Urinary bladder (tissue), 4 donors: ENCODE results near the gene ABCF2. TPM values are rescaled to one million over a fixed set of nuclear protein-coding genes. Genes with fewer than 3 reads are reported as not detected.
A peak's percentile ranks its signal among the peaks of the same experiment; 100 is the strongest.

Experiments
- DNase-seq: peaks from one replicate; pipeline ENCODE4 v3.0.0-alpha.2; 2015; ENCODE audit errors: extremely low spot score
- H3K27ac ChIP-seq: one replicate; pipeline ENCODE4 v1.5.1; 2013; ENCODE audit warnings: low read depth, mild to moderate bottlenecking, moderate library complexity
- H3K36me3 ChIP-seq: one replicate; pipeline ENCODE4 v1.6.1; 2013; ENCODE audit warnings: mild to moderate bottlenecking, moderate library complexity; ENCODE audit not compliant: insufficient read depth
- H3K4me1 ChIP-seq: one replicate; pipeline ENCODE4 v1.6.1; 2013; ENCODE audit warnings: mild to moderate bottlenecking, moderate library complexity; ENCODE audit not compliant: insufficient read depth
- H3K4me3 ChIP-seq: one replicate; pipeline ENCODE4 v1.5.1; 2013; ENCODE audit warnings: low read depth, low read length
- WGBS: extraction: QIAGEN DNeasy Blood & Tissue Kit; methylation state at CpG from one replicate; pipeline ENCODE4 v1.1.7; 2013; 5-methylcytosine and 5-hydroxymethylcytosine counted together
- polyA plus RNA-seq: library from polyadenylated mRNA; stranded (reverse); fragments of 200-250 nt; gene quantifications from one replicate; pipeline ENCODE4 v1.2.3, GENCODE V29; 2013
- total RNA-seq: library from RNA; depleted of rRNA; stranded (reverse); fragments of >200 nt; gene quantifications from one replicate; pipeline ENCODE4 v1.2.3, GENCODE V29; 2014
- donor health status: healthy with polysubstance abuse.
- donor health status: healthy.

Gene ABCF2
- total and polyA plus RNA-seq, 2 donors = 14.1 to 29.6 TPM

GRCh38 chr7:151260883-151261282 lies 33.9 kb upstream of the ABCF2 start:
- Histone ChIP-seq H3K36me3 (no peaks in the 10 kb centered on the region), H3K27ac (no peak overlapping the region), H3K4me1 (no peaks in the 10 kb centered on the region), H3K4me3 (no peak overlapping the region)
- WGBS = 79% methylated on average over 8 of the region's 8 CpGs
- DNase-seq = no peak

- H3K4me3 ChIP-seq = no peak overlapping the region
- no peaks in the 10 kb centered on the region for H3K36me3 ChIP-seq
- DNase-seq = no peak
- no peaks in the 10 kb centered on the region for H3K4me1 ChIP-seq
- whole genome bisulfite sequencing = 96% methylated on average over 11 of the region's 11 CpGs
- H3K27ac ChIP-seq = no peak overlapping the region
Observed at GRCh38 chr7:151260471-151260870, 33.5 kb upstream of the ABCF2 start.

- no peaks in the 10 kb centered on the region for H3K36me3 ChIP-seq
- no peaks in the 10 kb centered on the region for H3K4me1 ChIP-seq
- H3K27ac ChIP-seq = no peak overlapping the region
- WGBS = 96% methylated on average over 7 of the region's 7 CpGs
- no peak overlapping the region for H3K4me3 ChIP-seq
- DNase-seq = no peak
Observed at GRCh38 chr7:151257990-151258389, 31.0 kb upstream of the ABCF2 start.

GRCh38 chr7:151256410-151257045 lies 29.5 kb upstream of the ABCF2 start:
- H3K27ac ChIP-seq = no peak overlapping the region
- H3K4me1 ChIP-seq = no peaks in the 10 kb centered on the region
- no peaks in the 10 kb centered on the region for H3K36me3 ChIP-seq
- no peak overlapping the region for H3K4me3 ChIP-seq
- WGBS = 56% methylated on average over 16 of the region's 16 CpGs
- DNase-seq = no peak

GRCh38 chr7:151255390-151255789 lies 28.4 kb upstream of the ABCF2 start:
- WGBS = 69% methylated on average over 7 of the region's 7 CpGs
- DNase-seq = no peak

GRCh38 chr7:151254851-151255250 lies 27.8 kb upstream of the ABCF2 start:
- DNase-seq = no peak
- Histone ChIP-seq H3K4me3 (no peak overlapping the region), H3K4me1 (no peaks in the 10 kb centered on the region), H3K36me3 (no peaks in the 10 kb centered on the region), H3K27ac (no peak overlapping the region)
- WGBS = 84% methylated on average over 11 of the region's 11 CpGs

More at GRCh38 chr7:151255390-151255789, 28.4 kb upstream of the ABCF2 start:
- no peak overlapping the region for H3K4me3 ChIP-seq
- no peaks in the 10 kb centered on the region for H3K36me3 ChIP-seq
- no peaks in the 10 kb centered on the region for H3K4me1 ChIP-seq
- no peak overlapping the region for H3K27ac ChIP-seq

GRCh38 chr7:151254316-151254715 lies 27.3 kb upstream of the ABCF2 start:
- no peak overlapping the region for H3K27ac ChIP-seq
- H3K4me3 ChIP-seq = no peak overlapping the region
- no peak for DNase-seq
- no peaks in the 10 kb centered on the region for H3K4me1 ChIP-seq
- WGBS = 84% methylated on average over 7 of the region's 7 CpGs
- H3K36me3 ChIP-seq = no peaks in the 10 kb centered on the region

GRCh38 chr7:151252961-151253711 lies 26.1 kb upstream of the ABCF2 start:
- 51% methylated on average over 17 of the region's 17 CpGs for WGBS
- H3K4me3 ChIP-seq = no peak overlapping the region
- no peak for DNase-seq

GRCh38 chr7:151252561-151252835 lies 25.5 kb upstream of the ABCF2 start:
- Histone ChIP-seq H3K27ac (peak overlapping the region; percentile 42), H3K36me3 (no peaks in the 10 kb centered on the region), H3K4me1 (no peaks in the 10 kb centered on the region), H3K4me3 (peak overlapping the region; percentile 63)
- no peak for DNase-seq
- 26% methylated on average over 9 of the region's 9 CpGs for WGBS

More at GRCh38 chr7:151252961-151253711, 26.1 kb upstream of the ABCF2 start:
- Histone ChIP-seq H3K36me3 (no peaks in the 10 kb centered on the region), H3K4me1 (no peaks in the 10 kb centered on the region), H3K27ac (no peak overlapping the region)

GRCh38 chr7:151251689-151252560 lies 24.9 kb upstream of the ABCF2 start:
- peak; percentile 75 for DNase-seq
- WGBS = 2% methylated on average over 78 of the region's 79 CpGs
- peak overlapping the region; percentile 63 for H3K4me3 ChIP-seq
- H3K4me1 ChIP-seq = no peaks in the 10 kb centered on the region
- H3K36me3 ChIP-seq = no peaks in the 10 kb centered on the region
- H3K27ac ChIP-seq = peak overlapping the region; percentile 94

GRCh38 chr7:151251328-151251688 lies 24.3 kb upstream of the ABCF2 start:
- no peaks in the 10 kb centered on the region for H3K36me3 ChIP-seq
- DNase-seq = no peak
- 3% methylated on average over 19 of the region's 19 CpGs for WGBS
- peak overlapping the region; percentile 54 for H3K27ac ChIP-seq
- H3K4me1 ChIP-seq = no peaks in the 10 kb centered on the region
- H3K4me3 ChIP-seq = peak overlapping the region; percentile 63

- H3K27ac ChIP-seq = no peak overlapping the region
- no peaks in the 10 kb centered on the region for H3K36me3 ChIP-seq
- DNase-seq = no peak
- H3K4me1 ChIP-seq = no peaks in the 10 kb centered on the region
- WGBS = 57% methylated on average over 7 of the region's 7 CpGs
- no peak overlapping the region for H3K4me3 ChIP-seq
Observed at GRCh38 chr7:151250181-151251132, 23.5 kb upstream of the ABCF2 start.

GRCh38 chr7:151249732-151250072 lies 22.7 kb upstream of the ABCF2 start:
- Histone ChIP-seq H3K36me3 (no peaks in the 10 kb centered on the region), H3K4me1 (no peaks in the 10 kb centered on the region), H3K4me3 (no peak overlapping the region), H3K27ac (peak overlapping the region; percentile 63)
- DNase-seq = no peak
- 11% methylated on average over 5 of the region's 5 CpGs for WGBS
